ENCODE measurements around the gene XRCC1.

GRCh38 chr19:43572171-43572588 lies 3.1 kb downstream of the XRCC1 start:
- TF ChIP-seq CTCF (IDR thresholded peaks at IDR 0.05; ENCODE audit: low read depth, low read length) (no peak), EZH2phosphoT487 (IDR thresholded peaks at IDR 0.05; ENCODE audit: low read depth) (no peak)
